PC-3 (cell line): Measurements from ENCODE around the gene EPB41. TPM values are rescaled to one million over a fixed set of nuclear protein-coding genes. Genes with fewer than 3 reads are reported as not detected.

Experiments
- ATAC-seq: fragments of 200-7000 bp; cut with Tn5 transposase; 2 replicates; pipeline ENCODE4 v1.9.1; 2020; ENCODE audit warnings: mild to moderate bottlenecking, moderate library complexity
- BruUV-seq: library from RNA; stranded (reverse); fragments of 400-500 nt; replicated peaks from 2 replicates; lab custom pipeline; 2021; lab: Mats Ljungman, UMichigan
- CTCF ChIA-PET: fragments of 300-600 bp; sonication (Branson Sonifier 250); formaldehyde crosslinking; loops from one replicate; lab custom pipeline; 2022; ENCODE audit warnings: antibody characterized with exemption; lab: Charles Lee
- POLR2A ChIA-PET: fragments of 300-600 bp; sonication (Branson Sonifier 250); formaldehyde crosslinking; loops from one replicate; lab custom pipeline; 2022; ENCODE audit warnings: antibody characterized with exemption; ENCODE audit not compliant: unreplicated experiment; lab: Charles Lee
- DNase-seq: peaks from one replicate; pipeline ENCODE4 v3.0.0-alpha.2; 2015
- H2AFZ ChIP-seq: fragments of 300-600 bp; sonication (generic); 2 replicates; pipeline ENCODE4 v1.6.0; 2016; ENCODE audit warnings: antibody characterized with exemption, low read length
- H3F3A ChIP-seq: fragments of 300-600 bp; sonication (generic); one replicate; pipeline ENCODE4 v1.6.0; 2017; ENCODE audit warnings: antibody characterized with exemption, low read length, control low read depth, mild to moderate bottlenecking; ENCODE audit not compliant: unreplicated experiment
- H3K27ac ChIP-seq: fragments of 300-600 bp; sonication (generic); 2 replicates; pipeline ENCODE4 v1.5.1; 2016; ENCODE audit warnings: mild to moderate bottlenecking, low read length
- H3K27me3 ChIP-seq: fragments of 300-600 bp; sonication (generic); 2 replicates; pipeline ENCODE4 v1.6.1; 2016; ENCODE audit warnings: low read length, mixed read lengths
- H3K36me3 ChIP-seq: fragments of 300-600 bp; sonication (generic); 2 replicates; pipeline ENCODE4 v1.6.1; 2016; ENCODE audit warnings: low read depth, mixed run types, low read length, mixed read lengths
- H3K4me1 ChIP-seq: fragments of 300-600 bp; sonication (generic); 2 replicates; pipeline ENCODE4 v1.5.1; 2016; ENCODE audit warnings: low read length; ENCODE audit not compliant: insufficient read depth
- H3K4me2 ChIP-seq: fragments of 300-600 bp; sonication (generic); 2 replicates; pipeline ENCODE4 v1.6.0; 2016; ENCODE audit warnings: low read length
- H3K4me3 ChIP-seq: fragments of 300-600 bp; sonication (generic); 2 replicates; pipeline ENCODE4 v1.5.1; 2016; ENCODE audit warnings: mild to moderate bottlenecking, low read length, mixed read lengths
- H3K79me2 ChIP-seq: fragments of 300-600 bp; sonication (generic); 2 replicates; pipeline ENCODE4 v1.6.1; 2017; ENCODE audit warnings: low read length, mixed read lengths
- H3K9ac ChIP-seq: fragments of 300-600 bp; sonication (generic); 2 replicates; pipeline ENCODE4 v1.6.0; 2016; ENCODE audit warnings: mild to moderate bottlenecking, low read length
- H3K9me2 ChIP-seq: fragments of 300-600 bp; sonication (generic); replicated peaks from 2 replicates; pipeline ENCODE4 v1.6.1; 2016; ENCODE audit warnings: mixed run types, low read length, mixed read lengths
- H3K9me3 ChIP-seq: fragments of 300-600 bp; sonication (generic); 2 replicates; pipeline ENCODE4 v1.6.1; 2016; ENCODE audit warnings: low read length, mixed read lengths
- H4K20me1 ChIP-seq: fragments of 300-600 bp; sonication (generic); 2 replicates; pipeline ENCODE4 v1.6.1; 2016; ENCODE audit warnings: low read length, mixed read lengths
- EZH2 ChIP-seq: fragments of 300-600 bp; sonication (generic); IDR thresholded peaks from one replicate; pipeline ENCODE4 v1.6.1; 2017; ENCODE audit warnings: antibody characterized with exemption, mild to moderate bottlenecking, low read length; ENCODE audit not compliant: unreplicated experiment
- EZH2phosphoT487 ChIP-seq: fragments of 300-600 bp; sonication (generic); IDR thresholded peaks from 2 replicates; pipeline ENCODE4 v1.6.1; 2018; ENCODE audit warnings: mild to moderate bottlenecking, antibody characterized with exemption, low read length, borderline replicate concordance
- intact Hi-C: fragments of 100-400 bp; cut with micrococcal nuclease; formaldehyde crosslinking; loops from 2 replicates; pipeline ENCODE4 v1.9.0; 2023
- total RNA-seq: library from RNA; depleted of rRNA; stranded (reverse); fragments of >200 nt; gene quantifications from 2 replicates; pipeline ENCODE4 v1.2.3, GENCODE V29; 2014
- TF ChIP-seq, protein P1 (sequence below): fragments of 300-600 bp; sonication (generic); conservative IDR thresholded peaks from 2 replicates; pipeline ENCODE4 v1.5.1; 2017; ENCODE audit warnings: antibody characterized with exemption, low read depth, mild to moderate bottlenecking, low read length

The EPB41 gene
- total RNA-seq, 1 experiment from 2014 or later = 44.9 TPM

DNA sequence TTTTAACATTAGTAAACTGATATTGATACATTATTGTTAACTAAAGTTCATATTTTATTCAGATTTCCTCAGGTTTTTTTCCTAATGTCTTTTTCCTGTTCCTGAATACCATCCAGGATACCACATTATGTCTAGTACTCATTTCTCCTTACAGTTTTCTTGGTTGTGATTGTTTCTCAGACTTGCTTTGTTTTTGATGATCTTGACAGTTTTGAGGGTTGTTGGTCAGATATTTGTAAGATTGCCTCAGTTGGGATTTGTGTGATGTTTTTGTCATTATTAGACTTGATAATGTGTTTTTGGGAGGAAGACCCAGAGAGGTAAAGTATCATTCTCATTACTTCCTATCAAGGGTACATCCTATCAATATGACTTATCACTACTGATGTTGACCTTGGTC is 19.5 kb downstream of the EPB41 start:
- no peaks in the 10 kb centered on the region for H4K20me1 ChIP-seq
- H3K9ac ChIP-seq = no peak overlapping the region
- ChIA-PET CTCF (no interaction called here), POLR2A (no interaction called here)
- BruUV-seq = no TSS peak
- H3F3A ChIP-seq = no peaks in the 10 kb centered on the region
- H3K79me2 ChIP-seq = peaks cover 36% of the 10 kb centered on the region
- H3K4me2 ChIP-seq = no peak overlapping the region
- H3K27ac ChIP-seq = no peak overlapping the region
- H3K9me2 ChIP-seq = no peaks in the 10 kb centered on the region
- H3K36me3 ChIP-seq = no peaks in the 10 kb centered on the region
- intact Hi-C loops = loop anchor here (5.0 kb wide), 1 partner anchor 38 kb away; no protein-coding TSS in a partner anchor
- no peak overlapping the region for H3K4me3 ChIP-seq
- H3K4me1 ChIP-seq = no peaks in the 10 kb centered on the region
- H3K9me3 ChIP-seq = no peaks in the 10 kb centered on the region
- ATAC-seq = no peak
- no peak for DNase-seq
- TF ChIP-seq EZH2 (no peak), EZH2phosphoT487 (no peak)
- TF ChIP-seq, protein P1, sequence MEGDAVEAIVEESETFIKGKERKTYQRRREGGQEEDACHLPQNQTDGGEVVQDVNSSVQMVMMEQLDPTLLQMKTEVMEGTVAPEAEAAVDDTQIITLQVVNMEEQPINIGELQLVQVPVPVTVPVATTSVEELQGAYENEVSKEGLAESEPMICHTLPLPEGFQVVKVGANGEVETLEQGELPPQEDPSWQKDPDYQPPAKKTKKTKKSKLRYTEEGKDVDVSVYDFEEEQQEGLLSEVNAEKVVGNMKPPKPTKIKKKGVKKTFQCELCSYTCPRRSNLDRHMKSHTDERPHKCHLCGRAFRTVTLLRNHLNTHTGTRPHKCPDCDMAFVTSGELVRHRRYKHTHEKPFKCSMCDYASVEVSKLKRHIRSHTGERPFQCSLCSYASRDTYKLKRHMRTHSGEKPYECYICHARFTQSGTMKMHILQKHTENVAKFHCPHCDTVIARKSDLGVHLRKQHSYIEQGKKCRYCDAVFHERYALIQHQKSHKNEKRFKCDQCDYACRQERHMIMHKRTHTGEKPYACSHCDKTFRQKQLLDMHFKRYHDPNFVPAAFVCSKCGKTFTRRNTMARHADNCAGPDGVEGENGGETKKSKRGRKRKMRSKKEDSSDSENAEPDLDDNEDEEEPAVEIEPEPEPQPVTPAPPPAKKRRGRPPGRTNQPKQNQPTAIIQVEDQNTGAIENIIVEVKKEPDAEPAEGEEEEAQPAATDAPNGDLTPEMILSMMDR = no peak
- H2AFZ ChIP-seq = no peak overlapping the region
- H3K27me3 ChIP-seq = no peaks in the 10 kb centered on the region

DNA sequence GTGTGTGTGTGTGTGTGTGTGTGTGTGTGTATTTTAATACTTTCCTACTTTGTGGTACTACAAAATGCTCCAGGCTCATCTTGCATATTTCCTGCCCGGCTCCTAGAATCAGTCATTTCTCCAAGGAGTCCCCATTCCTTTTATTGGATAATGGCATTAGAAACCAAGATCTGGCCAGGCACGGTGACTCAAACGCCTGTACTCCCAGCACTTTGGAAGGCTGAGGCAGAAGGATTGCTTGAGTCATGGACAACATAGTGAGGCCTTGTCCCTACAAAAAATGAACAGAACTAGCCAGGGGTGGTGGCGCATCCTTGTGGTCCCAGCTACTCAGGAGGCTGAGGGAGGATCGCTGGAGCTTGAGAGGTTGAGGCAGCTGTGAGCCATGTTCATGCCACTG is 20.3 kb downstream of the EPB41 start:
- CTCF ChIA-PET = no interaction called here
- Histone ChIP-seq H3K27ac (no peak overlapping the region), H3K4me2 (no peak overlapping the region), H3K4me1 (no peaks in the 10 kb centered on the region), H4K20me1 (no peaks in the 10 kb centered on the region), H3F3A (no peaks in the 10 kb centered on the region), H3K27me3 (no peaks in the 10 kb centered on the region), H3K9ac (no peak overlapping the region), H2AFZ (no peak overlapping the region), H3K36me3 (no peaks in the 10 kb centered on the region), H3K4me3 (no peak overlapping the region), H3K79me2 (peaks cover 41% of the 10 kb centered on the region), H3K9me3 (no peaks in the 10 kb centered on the region), H3K9me2 (no peaks in the 10 kb centered on the region)
- TF ChIP-seq EZH2phosphoT487 = no peak
- TF ChIP-seq, protein P1 = no peak
- TF ChIP-seq EZH2 = no peak
- BruUV-seq = no TSS peak
- POLR2A ChIA-PET = no interaction called here
- no peak for DNase-seq
- no peak for ATAC-seq
- intact Hi-C loops = loop anchor here (5.0 kb wide), 1 partner anchor 38 kb away; no protein-coding TSS in a partner anchor

DNA sequence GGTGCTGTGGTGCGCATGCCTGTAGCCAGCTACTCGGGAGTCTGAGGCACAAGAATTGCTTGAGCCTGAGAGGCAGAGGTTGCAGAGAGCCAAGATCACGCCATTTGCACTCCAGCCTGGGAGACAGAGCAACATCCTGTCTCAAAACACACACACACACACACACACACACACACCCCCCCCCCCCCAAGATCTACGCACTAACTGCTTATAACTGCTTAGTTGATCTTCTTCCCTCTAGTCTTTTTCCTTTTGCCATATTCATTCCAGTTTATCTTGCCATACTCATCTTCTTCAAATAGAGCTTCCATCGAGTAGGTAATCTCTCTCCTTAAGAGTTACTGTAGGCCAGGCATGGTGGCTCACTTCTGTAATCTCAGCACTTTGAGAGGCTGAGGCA is 20.9 kb downstream of the EPB41 start:
- POLR2A ChIA-PET = no interaction called here
- H3K9ac ChIP-seq = no peak overlapping the region
- no peaks in the 10 kb centered on the region for H3F3A ChIP-seq
- no peaks in the 10 kb centered on the region for H3K36me3 ChIP-seq
- H3K79me2 ChIP-seq = peaks cover 47% of the 10 kb centered on the region
- H4K20me1 ChIP-seq = no peaks in the 10 kb centered on the region
- TF ChIP-seq EZH2 (no peak), EZH2phosphoT487 (no peak)
- TF ChIP-seq, protein P1 = no peak
- H3K4me3 ChIP-seq = no peak overlapping the region
- DNase-seq (no peak), ATAC-seq (no peak)
- H3K27ac ChIP-seq = no peak overlapping the region
- H3K4me1 ChIP-seq = no peaks in the 10 kb centered on the region
- H2AFZ ChIP-seq = no peak overlapping the region
- no TSS peak for BruUV-seq
- no peaks in the 10 kb centered on the region for H3K9me3 ChIP-seq
- CTCF ChIA-PET = no interaction called here
- no peak overlapping the region for H3K4me2 ChIP-seq
- intact Hi-C loops = no loop called here
- no peaks in the 10 kb centered on the region for H3K27me3 ChIP-seq
- H3K9me2 ChIP-seq = no peaks in the 10 kb centered on the region
